CD4-positive, alpha-beta T cell treated with Interleukin-6 at 100 ng/mL for 8 hours (primary cell): ENCODE measurements around the gene SAMHD1.
A peak's percentile ranks its signal among the peaks of the same experiment; 100 is the strongest.
"Not testable (repeated sequence)": the region's sequence is repeated elsewhere in the genome, so short reads cannot be mapped to it uniquely, and the experiment has no call there.

Experiments used
- DNase-seq: peaks from one replicate; pipeline ENCODE4 v3.0.0-alpha.2; 2020; ENCODE audit warnings: mixed read lengths, low spot score

The SAMHD1 gene

DNA sequence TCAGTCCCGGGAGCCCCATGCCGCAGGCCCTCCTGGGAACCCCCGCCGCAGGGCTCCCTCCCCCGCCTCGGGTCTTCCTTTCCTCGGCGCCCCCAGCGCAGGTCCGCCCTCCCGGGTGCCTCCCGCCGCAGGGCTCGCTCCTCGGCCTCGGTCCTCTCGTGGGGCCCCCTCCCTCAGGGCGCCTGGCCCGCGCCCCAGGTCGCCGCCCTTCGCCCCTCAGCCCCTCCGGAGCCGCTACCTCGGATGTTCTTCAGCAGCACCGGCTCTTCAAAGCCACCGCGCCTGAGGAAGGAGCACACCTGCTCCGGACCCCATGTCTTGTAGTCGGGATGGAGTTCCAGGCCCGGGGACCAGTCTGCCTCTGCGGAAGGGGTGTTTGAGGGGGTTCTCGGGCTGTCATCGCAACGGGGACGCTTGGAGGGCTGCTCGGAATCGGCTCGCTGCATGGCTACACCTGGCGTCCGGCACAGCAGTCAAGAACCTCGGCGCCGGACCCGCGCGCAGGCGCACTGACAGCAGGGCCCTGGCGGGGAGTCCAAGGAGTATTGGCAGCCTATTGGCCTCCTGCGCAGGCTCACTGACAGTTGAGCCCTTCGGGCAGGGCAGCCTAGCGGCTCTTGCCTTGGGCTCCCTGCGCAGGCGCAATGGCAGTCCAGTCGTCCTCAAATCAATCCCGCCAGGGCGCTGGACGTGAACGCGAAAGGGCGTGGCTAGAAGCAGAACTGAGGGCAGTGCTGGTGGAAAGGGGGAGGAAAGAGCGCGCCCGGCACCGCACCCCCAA is at the start of gene SAMHD1:
TSS of gene SAMHD1 (minus strand) at position 511 of the 781 bp plus-strand sequence. CDS start at position 446, 65 bp downstream.
- DNase-seq = peak; percentile 91

DNA sequence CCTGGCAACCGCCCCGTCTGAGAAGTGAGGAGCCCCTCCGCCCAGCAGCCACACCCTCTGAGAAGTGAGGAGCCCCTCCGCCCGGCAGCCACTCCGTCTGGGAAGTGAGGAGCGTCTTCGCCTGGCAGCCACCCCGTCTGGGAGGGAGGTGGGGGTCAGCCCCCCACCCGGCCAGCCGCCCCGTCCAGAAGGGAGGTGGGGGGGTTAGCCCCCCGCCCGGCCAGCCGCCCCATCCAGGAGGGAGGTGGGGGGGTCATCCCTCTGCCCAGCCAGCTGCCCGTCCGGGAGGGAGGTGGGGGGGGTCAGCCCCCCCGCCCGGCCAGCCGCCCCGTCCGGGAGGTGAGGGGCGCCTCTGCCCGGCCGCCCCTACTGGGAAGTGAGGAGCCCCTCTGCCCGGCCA is 48.7 kb upstream of the SAMHD1 start:
- DNase-seq = not testable (repeated sequence)

DNA sequence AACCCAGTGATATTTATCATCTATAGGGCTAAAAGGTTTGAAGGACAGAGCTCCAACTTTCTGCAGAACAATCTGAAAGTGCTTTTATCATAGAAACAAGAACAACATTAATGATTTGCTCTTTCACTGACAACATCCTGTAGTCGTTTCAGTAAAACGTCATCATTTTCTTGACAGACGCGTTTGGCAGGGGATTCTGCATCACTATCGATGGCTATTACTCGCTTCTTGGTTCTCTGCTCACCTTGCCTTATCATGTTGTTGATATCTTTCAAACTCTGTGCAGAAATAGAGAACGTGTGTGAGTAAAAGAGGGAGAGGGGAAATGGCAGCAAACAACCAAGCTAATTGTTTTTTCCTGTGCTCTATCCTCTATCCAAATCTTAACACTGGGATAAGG is 47.1 kb upstream of the SAMHD1 start:
- peak; percentile 7 for DNase-seq

DNA sequence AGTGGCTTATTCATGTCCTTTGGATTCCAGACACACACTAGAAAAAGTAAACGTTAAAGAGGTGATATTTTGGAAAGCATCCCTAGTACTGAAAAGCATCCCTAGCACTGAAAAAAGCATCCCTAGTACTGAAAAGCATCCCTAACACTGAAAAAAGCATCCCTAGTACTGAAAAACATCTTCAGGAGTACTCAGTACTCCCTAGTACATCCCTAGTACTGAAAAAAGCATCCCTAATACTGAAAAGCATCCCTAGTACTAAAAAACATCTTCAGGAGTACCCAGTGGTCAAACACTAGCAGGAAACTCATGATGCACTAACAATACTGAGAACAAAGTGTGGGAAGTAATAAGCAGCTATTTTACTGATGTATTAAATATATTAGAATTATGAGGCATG is 45.6 kb upstream of the SAMHD1 start:
- no peak for DNase-seq

DNA sequence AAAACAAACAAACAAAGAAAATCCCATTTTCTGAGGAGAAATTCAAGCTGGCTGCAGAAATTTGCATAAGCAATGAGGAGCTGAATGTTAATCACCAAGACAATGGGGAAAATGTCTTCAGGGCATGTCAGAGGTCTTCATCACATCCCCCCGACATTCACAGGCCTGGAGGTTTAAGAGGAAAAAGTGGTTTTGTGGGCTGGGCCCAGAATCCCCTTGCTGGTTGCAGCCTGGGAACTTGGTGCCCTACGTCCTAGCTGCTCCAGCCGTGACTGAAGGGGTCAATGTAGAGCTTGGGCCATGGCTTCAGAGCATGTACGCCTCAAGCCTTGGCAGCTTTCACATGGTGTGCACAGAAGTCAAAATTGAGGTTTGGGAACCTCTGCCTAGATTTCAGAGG is 42.7 kb upstream of the SAMHD1 start:
- not testable (repeated sequence) for DNase-seq

DNA sequence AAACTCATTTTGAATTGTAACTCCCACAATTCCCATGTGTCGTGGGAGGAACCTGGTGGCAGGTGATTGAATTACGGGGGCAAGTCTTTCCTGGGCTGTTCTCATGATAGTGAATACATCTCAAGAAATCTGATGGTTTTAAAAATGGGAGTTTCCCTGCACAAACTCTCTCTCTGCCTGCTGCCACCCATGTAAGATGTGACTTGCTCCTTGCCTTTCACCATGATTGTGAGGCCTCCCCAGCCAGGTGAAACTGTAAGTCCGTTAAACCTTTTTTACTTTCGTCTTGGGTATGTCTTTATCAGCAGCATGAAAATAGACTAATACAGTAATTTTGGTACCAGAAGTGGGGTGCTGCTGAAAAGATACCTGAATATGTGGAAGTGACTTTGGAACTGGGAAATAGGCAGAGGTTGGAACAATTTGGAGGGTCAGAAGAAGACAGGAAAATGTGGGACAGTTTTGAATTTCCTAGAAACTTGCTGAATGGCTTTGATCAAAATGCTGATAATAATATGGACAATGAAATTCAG is 41.4 kb upstream of the SAMHD1 start:
- no peak for DNase-seq

DNA sequence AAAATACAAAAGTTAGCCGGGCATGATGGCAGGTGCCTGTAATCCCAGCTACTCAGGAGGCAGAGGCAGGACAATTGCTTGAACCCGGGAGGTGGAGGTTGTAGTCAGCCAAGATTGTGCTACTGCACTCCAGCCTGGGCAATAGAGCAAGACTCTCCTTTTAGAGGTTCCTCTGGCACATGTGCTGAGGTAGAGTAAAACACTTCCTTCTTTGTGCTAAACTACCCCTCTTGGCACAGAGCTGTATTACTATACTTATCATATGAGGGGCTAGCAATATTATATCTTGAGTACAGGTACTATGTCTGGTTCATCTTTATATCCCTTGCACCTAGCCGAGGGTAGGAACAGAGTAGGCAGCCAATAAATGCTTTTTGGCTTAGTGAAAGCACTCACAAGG is 40.2 kb upstream of the SAMHD1 start:
- no peak for DNase-seq

DNA sequence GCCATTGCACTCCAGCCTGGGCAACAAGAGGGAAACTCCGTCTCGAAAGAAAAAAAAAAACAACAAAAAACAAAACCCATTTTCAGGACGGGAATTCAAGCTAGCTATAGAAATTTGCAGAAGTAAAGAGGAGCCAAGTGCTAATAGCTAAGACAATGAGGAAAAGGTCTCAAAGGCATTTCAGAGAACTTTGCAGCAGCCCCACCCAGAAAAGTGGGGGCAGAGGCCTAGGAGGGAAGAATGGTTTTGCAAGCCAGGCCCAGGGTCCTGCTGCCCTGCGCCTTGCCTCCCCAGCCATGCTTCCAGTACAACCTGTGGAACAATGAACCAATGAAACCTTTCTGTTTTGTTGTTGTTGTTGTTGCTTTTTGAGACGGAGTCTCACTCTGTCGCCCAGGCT is 38.3 kb upstream of the SAMHD1 start:
- no peak for DNase-seq

DNA sequence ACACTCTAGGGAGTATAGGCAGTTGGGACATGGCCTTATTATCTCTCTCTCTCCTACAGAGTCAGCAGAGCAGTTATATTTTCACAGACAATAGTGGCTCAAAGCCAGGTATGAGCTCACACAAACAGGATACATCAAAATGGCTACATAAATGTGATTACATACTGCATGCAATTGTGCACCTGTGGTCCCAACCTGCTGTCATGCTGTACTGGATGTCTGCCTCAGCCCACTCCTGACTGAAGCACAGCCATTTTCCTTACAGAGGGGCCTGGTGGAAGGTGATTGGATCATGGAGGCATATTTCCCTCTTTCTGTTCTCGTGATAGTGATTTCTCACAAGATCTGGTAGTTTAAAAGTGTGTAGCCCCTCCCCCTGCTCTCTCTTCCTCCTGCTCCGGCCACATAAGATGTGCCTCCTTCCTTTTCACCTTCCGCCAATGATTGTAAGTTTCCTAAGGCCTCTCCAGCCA is 37.0 kb upstream of the SAMHD1 start:
- peak; percentile 32 for DNase-seq

DNA sequence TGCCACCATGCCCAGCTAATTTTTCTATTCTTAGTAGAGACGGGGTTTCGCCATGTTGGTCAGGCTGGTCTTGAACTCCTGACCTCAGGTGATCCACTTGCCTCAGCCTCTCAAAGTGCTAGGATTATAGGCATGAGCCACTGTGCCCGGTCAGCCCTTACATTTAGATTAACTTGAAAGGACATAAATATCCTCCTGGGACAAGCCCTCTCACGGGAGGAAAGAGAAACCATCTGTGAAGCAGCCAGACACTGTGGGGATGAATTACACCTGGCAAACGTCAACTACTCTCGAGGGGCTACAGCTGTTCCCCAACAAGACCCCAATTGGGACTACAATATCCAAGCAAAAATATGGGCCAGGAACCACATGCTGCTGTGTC is 32.7 kb upstream of the SAMHD1 start:
- no peak for DNase-seq

DNA sequence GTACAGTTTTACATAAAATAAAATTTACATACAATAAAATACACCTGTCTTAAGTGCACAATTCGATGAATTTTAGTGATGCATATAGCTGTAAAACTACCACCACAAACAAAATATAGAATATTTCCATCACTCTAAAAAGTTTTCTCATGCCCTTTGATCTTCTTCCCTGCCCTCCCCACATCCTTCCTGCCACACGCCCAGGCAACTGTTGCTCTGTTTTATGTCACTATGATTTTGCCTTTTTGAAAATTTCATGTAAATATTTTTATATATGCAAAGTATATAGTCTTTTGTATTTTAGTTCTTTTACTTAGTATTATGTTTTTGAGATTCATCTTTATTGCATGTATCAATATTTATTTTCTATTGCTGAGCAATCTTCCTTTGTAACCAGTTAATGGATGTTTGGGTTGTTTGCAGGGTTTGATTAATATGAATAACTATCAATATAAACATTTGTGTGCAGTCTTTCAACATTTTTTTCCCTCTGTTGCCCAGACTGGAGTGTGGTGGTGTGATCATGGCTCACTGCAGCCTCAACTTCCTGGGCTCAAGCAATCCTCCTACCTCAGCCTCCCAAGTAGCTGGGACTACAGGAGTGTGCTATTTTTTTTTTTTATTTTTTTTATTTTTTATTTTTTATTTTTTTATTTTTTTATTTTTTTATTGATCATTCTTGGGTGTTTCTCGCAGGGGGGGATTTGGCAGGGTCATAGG is 23.8 kb upstream of the SAMHD1 start:
- peak; percentile 80 for DNase-seq

DNA sequence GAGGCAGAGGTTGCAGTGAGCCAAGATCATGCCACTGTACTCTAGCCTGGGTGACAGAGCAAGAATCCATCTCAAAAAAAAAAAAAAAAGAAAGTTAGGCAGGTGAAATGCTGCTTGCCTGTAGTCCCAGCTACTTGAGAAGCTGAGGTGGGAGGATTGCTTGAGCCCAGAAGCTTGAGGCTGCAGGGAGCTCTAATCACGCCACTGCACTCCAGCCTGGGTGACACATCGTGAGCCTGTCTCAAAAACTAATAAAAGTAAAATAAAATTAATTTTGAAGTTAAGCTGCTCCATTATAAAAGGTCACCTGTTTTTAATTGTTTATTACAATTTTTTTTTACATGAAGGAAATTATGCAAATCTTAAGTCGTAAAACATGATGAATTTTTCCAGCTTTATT is 23.2 kb upstream of the SAMHD1 start:
- DNase-seq = peak; percentile 17

DNA sequence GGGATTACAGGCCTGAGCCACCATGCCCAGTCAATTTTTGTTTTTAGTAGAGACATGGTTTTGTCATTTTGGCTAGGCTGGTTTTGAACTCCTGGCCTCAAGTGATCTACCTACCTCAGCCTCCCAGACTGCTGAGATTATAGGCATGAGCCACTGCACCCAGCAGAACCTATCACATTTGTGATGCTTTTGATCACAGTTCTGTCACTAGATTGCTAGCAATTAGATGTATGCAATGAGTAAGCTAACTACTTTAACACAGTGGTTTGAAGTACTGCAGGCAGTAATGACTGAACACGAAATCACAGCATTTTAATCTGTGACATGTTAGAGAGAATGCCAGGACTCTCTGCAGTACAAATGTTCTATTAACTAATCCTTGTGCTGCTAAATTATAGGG is 19.6 kb upstream of the SAMHD1 start:
- DNase-seq = no peak

DNA sequence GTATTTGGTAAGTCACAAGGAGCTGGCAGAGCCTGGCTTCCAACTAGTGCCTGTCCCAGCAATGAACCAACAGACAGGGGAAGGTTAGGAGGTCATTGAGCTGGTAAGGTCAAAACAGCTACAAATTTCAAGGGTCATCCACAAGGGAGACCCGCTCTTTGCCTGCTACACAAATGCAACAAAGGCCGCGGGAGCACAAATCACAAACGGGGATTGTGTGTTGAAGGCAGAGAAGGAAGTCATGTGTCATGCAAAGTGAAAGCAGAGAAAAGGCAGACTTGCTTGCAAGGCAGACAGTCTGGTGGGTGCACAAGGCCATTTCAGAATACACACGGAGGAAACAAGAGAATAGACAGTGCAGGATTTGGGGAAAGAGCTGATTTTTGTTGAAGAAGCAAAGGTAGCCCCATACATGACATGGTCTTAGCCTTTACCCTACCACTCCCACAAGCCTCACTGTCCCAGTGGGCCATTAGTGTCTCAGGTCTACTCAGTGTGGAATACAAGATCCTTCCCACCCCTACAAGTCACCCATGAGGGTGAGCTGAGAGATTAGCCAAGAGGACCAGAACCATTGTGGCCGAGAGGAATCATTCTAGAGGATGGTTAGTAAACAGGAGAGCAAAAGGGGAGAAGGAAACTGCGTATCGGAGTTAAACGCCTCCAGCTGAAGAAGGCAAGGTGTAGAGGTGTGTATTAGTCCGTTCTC is 18.1 kb upstream of the SAMHD1 start:
- peak; percentile 64 for DNase-seq

DNA sequence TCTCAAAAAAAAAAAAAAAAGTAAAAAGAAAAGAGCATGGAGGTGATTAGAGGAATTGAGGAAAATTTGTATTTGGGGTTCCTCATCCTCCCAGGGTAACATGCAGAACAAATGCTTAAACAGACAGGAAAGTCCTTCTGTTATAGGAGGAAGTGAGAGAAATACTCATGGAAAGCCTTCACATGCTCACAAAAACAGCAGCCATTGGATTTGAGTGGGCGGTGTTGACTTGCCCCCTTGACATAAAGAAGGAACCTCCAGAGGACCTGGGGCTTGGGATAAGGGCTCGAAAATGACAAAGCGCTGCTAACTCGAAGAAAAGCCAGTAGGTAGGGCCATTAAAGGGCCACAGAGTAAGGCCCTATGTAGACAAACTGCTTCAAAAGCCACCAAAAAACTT is 17.5 kb upstream of the SAMHD1 start:
- no peak for DNase-seq

DNA sequence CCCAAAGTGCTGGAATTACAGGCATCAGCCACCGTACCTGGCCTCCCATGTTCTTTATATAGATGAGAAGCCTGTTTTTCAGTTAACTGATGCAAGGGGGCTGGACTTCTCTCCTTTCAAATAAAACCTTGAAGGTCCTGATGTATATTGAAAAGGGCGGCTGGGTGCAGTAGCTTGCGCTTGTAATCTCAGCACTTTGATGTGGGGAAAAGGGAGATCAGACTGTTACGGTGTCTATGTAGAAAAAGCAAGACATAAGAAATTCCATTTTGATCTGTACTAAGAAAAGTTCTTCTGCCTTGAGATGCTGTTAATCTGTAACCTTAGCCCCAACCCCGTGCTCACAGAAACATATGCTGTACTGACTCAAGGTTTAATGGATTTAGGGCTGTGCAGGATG is 16.1 kb upstream of the SAMHD1 start:
- DNase-seq = no peak

DNA sequence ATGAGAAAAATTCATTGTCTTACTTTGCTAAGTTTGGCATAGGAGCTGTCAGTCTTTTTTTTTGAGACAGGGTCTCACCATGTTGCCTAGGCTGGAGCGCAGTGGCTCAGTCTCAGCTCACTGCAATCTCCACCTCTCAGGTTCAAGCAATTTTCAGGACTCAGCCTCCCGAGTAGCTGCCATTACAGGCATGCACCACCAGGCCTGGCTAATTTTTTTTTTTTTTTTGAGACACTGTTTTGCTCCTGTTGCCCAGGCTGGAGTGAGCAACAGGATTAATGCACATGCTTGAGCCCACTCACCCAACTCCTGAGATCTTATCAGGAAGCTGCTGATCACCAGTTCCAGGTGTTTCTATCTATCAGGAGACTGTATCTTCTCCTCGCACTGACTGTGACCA is 15.5 kb upstream of the SAMHD1 start:
- DNase-seq = not testable (repeated sequence)

DNA sequence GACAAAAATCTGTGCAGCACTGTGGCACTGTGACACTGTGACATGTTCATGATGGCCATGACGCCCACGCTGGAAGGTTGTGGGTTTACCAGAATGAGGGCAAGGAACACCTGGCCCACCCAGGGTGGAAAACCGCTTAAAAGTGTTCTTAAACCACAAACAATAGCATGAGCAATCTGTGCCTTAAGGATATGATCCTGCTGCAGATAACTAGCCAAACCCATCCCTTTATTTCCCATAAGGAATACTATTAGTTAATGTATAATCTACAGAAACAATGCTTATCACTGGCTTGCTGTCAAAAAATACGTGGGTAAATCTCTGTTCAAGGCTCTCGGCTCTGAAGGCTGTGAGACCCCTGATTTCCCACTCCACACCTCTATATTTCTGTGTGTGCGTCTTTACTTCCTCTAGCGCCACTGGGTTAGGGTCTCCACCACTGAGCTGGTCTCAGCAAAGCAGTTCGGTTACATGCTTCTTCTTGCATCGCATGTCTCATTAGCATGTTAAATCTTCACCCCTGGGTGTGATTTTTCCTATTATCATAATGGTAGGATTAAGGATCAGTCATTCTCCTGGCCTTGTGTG is 10.9 kb upstream of the SAMHD1 start:
- not testable (repeated sequence) for DNase-seq

DNA sequence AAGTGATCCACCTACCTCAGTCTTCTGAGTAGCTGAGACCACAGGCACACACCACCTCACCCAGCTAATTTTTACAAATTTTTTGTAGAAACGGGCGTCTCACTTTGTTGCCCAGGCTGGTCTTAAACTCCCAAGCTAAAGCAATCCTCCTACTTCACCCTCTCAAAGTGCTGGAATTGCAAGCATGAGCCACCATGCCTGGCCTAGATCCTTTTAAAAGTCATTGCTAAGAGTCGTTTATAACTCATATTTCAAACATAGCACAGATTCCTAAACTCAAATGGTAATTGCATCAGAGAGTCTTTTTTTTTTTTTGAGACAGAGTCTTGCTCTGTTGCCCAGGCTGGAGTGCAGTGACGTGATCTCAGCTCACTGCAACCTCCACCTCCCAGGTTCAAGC is 7.7 kb upstream of the SAMHD1 start:
- no peak for DNase-seq

DNA sequence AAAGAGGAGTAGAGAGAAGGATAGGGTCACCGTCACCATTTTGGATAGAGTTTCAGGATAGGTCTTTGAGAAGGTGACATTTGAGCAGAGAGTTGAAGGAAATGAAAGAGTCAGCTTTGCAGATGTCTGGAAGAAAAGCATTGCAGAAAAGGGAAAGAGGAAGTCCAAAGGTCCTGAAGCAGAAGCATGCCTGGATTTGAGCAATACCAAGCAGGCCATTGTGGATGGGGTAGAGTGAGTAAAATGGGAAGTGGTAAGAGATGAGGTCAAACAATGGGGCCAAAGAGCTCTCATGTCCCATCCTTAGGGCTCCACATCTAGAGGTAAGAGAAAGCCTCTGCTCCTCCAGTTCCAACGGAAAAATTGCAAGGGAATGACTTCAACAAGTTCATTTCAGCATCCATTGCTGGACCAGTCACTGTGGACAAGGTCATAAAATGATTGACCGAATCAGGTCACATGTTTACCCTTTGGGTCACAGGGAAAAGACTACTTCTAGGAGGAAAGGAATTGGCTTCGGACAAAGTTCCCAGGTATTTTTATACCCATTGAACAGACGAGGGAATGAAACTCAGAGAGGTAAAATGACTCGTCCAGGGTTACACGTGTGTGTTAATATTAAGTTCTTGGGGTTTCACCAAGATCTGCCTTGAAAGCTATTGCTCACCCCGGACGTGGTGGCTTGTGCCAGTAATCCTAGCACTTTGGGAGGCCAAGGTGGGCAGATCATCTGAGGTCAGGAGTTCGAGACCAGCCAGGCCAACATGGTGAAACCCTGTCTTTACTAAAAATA is 6.6 kb upstream of the SAMHD1 start:
- no peak for DNase-seq

DNA sequence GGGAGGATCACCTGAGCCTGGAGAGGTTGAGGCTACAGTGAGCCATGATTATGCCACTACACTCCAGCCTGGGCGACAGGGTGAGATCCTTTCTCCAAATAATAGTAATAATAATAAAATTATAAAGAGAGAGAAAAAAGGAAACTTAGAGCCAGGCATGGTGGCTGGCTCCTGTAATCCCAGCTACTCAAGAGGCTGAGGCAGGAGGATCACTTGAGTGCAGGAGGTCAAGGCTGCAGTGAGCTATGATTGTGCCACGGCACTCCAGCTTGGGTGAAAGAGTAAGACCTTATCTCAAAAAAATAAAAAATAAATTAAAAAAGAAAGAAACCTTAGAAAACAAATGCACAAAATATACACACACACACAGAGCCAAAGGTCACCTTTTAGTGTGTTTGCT is 5.2 kb upstream of the SAMHD1 start:
- no peak for DNase-seq
